Activated CD4-positive, alpha-beta T cell treated with anti-CD3 and anti-CD28 coated beads, Interleukin-2, Interleukin-6, amounts not matched to agents 100 ng/mL and 50 ng/mL, durations not matched to agents 16 hours and 8 hours (primary cell): ENCODE measurements around the gene STUM.
"Not testable (repeated sequence)": the region's sequence is repeated elsewhere in the genome, so short reads cannot be mapped to it uniquely, and the experiment has no call there.

Source experiments
- DNase-seq: peaks from one replicate; pipeline ENCODE4 v3.0.0-alpha.2; 2020

Gene STUM

DNA sequence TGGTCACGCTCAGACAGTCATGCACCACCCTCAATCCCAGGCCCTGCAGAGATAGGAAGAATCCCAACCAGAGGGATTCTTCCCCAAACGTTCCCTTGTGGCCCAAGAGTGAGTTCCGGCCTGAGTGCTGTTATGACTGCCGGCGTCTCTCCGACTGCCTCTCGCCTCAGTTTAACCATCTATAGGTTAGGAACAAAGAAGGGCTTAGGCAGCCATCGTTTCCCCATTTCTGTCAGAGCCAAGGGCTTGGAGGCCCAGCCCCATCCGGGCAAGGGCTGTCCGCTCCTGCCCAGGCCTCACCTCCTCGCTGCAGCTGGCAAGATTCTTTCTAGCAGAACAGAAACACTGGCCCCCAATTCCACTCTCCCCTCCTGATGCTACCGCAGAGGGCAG is 58.7 kb downstream of the STUM start:
- DNase-seq, result no peak

DNA sequence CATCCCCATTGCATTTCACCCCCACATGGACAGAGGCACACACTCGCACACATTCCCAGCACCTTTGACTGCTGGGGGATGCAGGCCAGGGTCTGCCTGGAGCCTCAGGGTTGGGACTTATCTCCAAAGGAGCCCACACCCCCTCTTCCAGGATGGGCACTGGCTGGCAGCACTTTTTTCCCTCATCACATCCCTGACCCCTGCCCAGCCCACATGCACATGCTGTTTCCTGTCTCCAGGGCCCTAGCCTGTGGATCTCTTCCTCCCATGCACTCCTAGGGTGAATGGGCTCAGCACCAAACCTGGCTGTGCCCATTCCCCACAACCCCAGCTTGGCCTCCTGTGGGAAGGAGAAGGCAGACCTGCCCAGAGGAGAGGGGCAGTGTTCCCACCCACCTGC is 59.3 kb downstream of the STUM start:
- no peak for DNase-seq

DNA sequence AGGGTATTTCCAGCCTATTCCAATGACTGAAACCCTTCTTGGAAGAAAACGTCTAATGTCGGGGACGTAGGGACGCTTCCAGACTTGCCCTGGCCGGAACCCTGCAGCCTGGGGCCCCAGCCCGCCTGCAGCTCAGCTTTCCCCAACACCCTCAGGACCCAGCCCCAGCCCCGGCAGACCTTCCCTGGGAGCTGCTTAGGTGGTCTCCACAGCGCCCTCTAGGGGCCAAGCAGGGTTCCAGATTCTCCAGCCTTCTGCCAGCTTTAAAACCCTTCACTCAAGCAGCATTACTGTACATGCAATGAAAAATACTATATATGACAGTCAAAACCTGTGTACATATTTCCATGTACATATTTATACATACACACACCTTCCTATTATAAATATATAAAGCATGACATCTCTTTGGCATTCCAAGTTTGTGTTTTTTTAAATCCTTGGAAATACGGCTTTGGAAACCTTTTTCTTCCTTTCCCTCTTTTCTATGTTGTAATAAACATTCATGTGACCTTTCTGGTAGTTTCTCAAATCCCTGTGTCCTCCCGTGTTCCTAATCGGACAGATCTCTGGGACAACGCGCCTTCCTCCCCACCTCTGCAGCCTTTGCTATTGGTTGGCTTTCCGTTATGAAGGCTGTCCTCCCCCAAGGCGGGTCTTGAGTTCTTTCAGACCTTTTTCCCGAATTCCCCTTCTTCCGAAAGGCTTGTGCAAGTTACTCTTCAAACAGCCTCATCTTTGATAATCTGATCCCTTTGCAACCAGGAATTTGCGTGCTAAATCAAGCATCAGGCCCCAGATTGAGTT is 60.3 kb downstream of the STUM start:
- peak; percentile 77 for DNase-seq

DNA sequence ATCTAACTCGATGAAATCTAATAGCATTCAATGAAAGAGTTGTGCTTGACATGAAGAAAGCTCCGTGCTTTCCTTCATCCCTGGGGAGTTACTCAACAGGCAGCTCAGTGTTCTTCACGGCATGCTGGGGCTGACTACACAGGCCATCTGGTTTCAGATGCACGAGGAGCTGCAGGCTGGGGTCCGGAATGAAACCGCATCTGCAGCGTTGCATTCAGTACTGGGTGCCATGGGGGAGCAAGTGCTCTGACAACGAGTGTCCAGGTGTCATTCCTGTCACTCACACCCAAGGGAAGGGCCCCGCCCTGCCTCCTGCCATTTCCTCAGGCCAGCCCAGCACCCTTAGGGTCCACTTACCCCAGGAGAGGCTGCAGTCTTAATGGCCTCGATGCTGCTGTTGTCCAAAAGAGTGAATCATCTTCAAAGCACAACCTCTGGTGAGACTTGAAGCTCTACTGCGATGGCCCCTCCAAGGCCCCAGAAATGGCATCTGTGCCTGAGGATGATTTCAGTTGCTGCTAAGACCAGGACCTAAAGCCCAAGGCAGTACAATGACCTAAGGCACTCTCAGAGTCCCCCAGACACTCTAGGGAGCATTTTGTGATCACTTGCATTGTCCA is 61.4 kb downstream of the STUM start:
- no peak for DNase-seq

DNA sequence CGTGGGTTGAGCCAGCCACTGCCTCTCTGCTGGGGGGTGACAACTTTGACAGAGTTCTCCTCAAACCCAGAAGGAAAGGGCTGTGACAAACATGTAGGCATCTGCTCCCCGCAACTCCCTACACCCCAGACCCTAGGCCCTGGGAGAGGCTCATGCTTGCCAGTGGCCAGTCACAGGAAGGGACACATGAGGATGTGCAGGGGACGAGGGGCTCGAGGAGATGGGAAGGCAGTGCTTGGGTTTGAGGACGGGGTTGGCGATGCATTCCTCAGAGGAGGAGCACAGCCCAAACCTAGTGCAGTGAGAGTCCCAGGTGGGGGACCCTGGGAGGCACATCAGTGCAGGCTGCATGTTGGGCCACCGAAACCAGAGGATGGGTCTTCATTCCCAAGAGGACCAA is 62.1 kb downstream of the STUM start:
- DNase-seq, result no peak

DNA sequence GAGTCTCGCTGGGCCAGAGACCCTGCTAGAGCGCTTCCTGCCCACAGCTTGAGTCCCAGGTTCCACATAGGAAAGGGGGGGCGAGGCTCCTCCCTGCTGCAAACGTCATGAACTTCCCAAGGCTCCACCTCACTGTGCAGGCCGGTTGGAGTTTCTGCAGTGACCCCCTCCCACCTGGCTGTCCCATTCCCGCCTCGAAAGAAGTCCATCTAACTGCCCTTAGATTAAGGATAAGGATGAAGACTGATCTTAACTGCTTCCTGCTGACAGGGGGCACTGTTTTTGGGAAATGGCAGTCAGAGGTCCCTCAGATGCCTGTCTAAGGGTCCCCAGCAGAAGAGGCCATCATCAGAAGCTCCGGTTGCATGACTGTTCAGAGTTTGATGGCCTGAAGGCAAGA is 62.7 kb downstream of the STUM start:
- no peak for DNase-seq

DNA sequence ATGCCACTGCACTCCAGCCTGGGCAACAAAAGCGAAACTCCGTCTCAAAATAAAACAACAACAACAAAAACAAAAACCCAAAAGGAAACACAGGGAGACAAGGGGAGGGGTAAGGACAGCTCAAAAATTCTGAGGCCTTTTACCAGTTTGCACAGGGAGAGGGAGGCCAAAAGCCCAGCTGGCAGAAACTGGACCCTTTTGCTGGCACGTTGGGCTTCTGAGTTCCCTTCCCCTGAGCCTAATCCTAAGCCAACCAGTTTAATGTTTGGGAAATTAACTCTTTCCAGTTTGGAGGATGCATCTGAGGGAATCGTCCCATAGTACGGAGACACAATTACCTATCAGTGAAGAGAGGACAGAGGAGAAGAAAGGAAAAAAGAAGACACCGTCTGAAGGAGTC is 63.4 kb downstream of the STUM start:
- not testable (repeated sequence) for DNase-seq

DNA sequence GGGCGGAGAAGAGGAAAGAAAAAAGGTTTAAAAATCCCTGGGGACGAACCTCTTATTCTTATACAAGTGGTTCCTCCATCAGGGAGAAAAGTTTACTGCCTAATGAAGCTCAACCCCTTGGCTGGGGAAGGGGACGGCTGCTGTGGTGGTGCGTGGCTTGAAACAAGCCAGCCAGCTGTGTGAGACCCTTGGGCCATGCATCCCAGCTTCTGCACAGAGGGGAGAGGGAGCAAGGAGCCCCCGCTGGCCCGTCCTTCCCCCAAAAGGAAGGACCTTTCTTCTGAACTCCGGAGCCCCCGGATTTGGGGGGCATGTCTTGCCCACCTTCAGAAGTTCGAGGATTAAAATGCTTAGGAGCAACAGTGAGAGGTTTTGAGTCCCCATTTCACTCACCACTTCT is 67.3 kb downstream of the STUM start:
- DNase-seq, result no peak

DNA sequence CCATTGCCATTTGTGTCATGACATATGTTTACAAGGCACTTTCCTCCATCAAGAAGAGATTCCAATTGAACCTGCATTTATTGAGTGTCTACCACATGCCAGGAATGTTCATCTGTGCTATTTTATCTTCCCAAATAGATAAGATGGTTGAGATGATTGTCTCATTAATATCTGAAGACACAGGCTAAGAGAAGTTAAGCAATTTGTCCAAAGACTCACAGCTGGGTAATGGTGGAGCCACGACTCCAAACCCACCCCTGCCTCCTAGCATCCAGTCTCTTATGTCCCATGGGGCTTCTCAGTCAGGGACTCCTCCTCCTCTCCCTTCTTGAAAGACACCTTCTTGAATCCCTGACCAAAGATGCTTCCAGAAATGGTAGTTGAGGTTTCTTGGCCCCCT is 68.1 kb downstream of the STUM start:
- no peak for DNase-seq

DNA sequence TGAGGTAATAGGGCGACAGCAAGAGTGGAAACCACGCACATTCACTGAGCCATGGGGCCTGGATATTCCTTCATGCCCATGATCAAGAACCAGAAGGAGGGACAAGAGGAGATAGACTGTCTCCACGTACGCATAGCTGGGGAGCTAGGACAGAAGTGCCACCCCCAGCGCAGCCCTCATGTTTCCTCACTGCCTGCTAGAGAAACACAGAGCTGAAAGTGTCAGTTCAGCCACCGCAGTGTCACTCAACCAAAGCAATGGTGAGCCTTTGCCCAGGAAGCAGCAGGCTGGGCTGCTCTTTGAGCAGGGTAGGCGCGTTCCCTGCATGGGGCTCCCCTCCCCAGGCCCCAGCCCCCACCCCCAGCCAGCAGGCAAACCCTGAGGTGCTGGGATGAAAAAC is 68.5 kb downstream of the STUM start:
- no peak for DNase-seq

DNA sequence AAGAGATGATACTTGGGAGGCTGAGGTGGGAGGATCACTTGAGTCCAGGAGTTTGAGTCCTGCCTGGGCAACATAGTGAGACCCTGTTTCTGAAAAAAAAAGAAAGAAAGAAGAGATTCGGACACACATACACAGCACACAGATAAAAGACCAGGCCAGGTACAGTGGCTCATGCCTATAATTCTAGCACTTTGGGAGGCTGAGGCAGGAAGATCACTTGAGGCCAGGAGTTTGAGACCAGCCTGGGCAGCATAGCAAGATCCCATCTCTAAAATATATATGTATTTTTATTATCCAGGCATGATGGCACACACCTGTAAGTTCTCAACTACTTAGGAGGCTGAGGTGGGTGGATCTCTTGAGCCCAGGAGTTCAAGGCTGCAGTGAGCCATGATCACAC is 69.2 kb downstream of the STUM start:
- not testable (repeated sequence) for DNase-seq

DNA sequence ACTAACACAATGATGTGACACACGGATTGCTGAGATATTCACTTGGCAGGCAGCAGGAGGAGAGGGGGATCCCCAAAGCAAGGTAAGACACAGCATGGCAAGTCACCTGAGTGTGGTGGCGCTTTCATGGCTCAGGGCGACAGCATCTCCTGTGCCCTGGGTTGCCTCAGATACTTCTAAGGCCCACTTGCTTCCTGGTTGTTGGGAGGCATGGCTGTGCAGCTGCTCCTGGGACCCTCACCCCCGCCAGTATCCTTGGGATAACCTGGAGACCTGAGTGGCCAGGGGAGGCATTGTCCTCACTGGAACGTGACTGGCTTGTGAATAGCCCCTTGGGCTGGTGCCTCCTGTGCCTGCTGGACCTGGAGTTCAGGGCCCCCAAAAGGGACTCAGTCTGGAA is 69.8 kb downstream of the STUM start:
- no peak for DNase-seq

DNA sequence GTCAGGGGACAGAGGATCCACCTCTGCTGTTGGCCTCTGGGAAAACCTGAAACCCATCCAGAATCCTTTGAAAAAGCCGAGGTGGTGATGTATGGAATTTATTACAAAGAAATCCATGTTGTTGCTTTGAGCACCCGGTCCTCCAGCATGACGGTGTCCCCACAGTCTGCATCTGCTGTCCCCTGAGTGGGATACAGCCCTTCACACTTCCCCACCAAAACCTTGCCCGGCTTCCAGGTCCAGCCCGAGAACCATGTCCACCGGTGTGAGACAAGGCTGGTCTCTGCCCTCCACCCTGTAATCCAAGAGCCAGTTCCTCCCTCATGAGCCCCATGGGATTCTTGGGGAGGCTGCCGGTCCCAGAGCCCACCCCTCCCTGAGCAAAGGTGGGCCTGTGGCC is 70.5 kb downstream of the STUM start:
- DNase-seq, result no peak

DNA sequence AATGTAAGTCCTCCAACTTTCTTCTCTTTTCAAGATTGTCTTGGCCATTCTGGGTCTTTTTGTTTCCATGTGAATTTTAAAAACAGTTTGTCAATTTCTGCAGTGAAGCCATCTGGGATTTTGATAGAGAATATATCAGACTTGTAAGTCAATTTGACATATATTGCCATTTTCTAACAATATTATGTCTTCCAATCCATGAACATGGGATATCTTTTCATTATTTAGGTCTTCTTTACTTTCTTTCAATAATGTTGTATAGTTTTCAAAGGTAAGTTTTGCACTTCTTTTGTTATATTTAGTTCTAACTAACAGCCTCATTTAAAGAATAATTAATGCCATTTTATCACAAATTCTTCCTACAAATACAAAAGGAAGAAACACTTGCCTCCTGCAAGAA is 73.4 kb downstream of the STUM start:
- no peak for DNase-seq

DNA sequence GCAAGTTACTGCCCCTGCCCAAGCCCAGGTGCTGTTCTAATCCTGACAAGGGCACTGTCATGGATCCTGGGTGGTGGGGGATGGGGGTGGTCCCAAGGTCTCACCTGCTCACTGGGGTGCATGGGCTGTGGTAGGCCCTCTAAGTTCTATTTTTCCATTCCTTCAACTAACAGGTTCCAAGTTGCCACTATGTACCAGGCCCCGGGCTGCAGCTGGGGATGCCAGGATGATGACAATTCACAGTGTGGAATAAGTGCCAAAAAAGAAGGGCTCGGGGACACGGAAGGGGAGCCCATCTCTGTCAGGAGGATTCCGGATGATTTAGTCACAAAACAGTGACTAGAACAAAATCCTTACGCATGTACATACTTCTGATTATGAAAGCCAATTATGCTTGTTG is 76.0 kb downstream of the STUM start:
- DNase-seq, result no peak

DNA sequence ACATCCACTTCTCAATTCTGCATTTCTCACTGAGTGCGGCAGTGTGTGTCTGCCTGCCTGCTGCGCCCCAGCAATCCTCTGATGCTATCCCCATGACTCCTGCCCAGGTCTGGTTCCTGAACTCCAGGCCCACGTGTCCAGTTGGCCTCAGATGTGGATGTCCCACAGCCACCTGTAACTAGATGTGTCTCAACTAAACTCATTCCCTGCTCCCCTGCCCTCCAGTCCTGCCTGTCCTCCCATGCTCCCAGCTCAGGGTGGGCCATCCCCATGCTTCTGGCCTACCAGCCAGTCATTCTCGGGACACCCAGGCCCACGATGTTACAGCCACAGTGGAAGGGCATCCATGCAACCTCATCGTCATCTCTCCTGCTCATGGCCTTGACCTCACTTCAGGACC is 76.8 kb downstream of the STUM start:
- no peak for DNase-seq

DNA sequence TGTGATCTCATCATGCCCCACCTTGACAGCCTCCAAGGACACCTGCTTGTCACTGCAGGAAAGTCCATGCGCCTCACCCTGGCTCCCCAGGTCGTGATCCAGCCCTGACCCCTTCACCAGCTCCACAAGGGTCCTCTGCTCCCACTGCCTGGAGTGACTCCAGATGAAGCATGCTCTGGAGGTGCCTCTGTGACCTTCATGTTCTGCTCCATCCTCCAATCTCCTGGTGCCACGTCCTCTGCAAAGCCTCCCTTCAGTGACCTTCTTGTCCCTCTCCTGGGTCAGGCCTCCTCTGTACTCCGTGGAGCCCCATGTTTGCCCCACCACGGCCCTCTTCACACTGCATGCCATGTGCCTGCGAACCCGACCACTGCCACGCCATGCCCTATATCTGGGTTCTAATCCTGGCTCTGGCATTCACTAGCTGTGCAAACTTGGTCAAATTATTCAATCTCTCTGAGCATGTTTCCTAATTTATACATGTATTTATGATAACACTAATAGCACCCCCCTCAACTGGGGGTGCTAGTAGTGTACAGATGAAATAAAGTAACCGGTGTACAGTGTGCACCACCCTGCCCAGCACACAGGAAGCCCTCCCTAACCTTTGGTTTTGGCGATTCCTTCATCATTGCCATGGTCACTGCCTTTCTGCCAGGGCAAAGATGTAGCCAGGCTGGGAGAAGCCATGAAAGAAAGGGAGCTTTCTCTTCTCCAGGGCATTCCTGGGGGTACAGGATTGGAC is 77.4 kb downstream of the STUM start:
- DNase-seq, result no peak

DNA sequence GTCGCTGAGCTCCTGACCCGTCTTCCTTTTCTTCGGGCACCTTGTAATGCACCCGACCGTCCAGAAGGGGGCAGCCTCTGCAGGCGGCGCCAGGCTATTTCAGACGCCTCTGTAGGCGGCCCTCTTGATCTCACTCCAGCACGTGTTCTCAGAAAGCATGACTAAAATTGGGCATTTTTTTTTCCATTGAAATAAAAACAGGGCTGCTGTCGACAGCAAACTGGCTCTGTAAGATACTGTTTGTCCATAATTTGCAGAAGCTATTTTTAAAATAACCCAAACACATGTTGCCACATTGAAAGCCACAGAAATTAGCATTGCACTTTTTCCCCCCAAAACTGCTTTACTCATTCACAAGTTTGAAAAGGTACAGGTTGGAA is 78.0 kb downstream of the STUM start:
- DNase-seq, result peak; percentile 89

DNA sequence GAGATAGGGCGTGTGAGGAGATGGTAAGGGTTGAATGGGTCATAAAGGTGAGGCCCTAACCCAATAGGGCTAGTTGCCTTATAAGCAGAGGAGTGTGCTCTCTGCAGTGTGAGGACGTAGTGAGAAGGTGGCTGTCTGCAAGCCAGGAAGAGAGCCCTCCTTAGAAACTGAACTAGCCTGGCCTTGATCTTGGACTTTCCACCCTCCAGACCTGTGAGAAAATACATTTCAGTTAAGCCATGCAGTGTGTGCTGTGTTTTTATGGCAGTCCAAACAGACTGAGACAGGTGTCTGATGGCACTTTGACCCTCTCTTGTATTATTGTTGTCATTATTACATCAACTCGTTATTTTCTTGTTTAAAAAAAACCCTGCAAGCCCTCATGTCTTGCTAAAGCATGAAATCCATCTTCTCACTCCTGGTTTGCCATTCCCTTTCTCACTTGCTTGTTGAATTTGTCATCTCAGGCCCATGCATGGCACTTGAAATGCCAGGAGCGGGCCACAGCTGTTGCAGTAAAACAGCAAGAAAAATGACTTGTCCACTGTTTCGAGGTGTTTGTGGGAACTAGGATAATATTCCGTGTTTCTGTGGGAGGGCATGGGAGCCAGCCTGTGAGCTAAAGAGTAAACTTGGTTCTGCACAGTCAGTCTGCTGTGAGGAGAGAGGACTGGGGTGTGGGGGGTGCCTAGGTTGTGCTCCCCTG is 78.6 kb downstream of the STUM start:
- no peak for DNase-seq

DNA sequence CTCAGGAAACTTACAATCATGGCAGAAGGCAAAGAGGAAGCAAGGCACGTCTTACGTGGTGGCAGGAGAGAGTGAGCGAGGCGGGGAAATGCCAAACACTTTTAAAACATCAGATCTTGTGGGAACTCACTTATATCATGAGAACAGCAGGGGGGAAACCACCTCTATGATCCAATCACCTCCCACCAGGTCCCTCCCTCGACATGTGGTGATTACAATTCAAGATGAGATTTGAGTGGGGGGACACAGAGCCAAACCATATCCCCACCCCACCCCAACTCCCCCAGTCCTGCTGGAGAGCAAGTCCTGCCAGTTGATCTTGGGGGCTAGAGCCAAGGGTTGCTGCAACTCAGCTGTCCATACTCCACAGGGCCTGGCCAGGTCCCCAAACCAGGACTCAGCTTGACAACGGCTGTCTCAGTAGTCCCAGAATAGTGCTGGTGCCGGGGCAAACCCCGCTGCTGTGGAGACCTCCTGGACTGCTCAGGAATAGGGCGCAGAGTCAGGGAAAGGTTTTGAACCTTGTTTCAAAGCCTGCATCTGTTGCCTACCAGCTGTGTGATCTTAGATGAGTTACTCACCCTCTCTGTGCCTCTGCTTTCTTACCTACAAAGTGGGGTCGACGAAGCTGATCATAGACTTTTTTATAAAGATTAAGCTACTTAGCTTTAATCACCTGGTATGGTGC is 79.5 kb downstream of the STUM start:
- no peak for DNase-seq

DNA sequence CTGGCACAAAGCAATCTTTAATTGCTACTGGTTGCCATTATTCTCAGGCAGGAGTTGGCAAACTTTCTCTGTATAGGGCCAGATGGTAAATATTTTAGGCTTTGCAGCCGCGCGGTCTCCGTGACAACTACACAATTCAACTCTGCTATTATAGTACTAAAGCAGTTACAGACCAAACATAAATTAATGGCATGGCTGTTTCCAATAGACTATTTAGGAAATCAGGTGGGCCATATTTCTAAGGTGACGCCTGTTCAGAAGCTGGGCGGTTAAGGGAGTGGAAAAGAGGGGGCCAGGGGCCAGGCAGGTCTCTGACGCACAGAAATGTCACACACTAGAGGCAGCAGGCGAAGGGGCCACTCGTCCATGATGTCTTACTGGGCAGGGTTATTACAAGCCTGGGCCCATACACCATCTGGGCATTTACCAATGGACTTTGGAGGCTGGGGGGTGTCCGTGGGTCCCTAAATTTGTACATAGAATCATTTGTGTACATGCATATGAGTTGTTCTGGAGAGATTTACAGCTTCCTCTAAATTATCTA is 80.1 kb downstream of the STUM start:
- no peak for DNase-seq

DNA sequence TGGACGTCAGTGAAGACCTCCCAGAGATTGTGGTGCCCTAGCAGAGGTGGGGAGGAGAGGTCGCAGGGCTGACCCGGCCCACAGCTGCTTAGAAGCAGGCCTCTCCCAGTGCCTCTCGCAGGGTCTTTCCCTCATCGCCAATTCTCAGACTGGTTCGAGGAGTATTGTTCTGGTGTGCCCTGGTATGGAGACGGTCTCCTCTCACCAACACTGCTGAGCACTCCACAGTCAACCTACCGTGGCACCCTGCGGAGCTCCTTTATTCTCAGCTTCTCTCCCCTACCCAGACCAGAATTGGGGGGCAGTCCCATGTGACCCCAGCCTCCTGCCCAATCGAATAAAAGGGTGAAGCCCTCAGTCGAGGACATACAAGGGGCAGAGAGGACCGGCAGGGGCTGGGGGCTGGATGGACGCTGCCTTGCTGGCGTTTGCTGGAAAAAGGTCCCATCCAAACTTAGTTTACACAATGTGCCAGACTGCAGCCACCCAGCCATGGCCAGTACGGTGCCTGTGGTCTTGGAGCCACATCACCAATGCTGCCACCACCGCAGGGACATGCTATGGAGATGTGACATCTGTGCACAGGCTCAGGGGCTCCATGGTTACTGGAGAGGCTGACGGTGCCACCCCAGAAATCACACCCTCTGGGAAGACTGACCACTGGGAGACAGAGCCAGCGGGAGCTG is 80.8 kb downstream of the STUM start:
- DNase-seq, result no peak
